ENCODE measurements around the gene SPARC.
"Not testable (repeated sequence)": the region's sequence is repeated elsewhere in the genome, so short reads cannot be mapped to it uniquely, and the experiment has no call there.

The SPARC gene

GRCh38 chr5:151699071-151699901 is 12.6 kb upstream of the SPARC start:
- no peak for DNase-seq

- not testable (repeated sequence) for DNase-seq
Measured at GRCh38 chr5:151698081-151698480, 11.4 kb upstream of the SPARC start.

GRCh38 chr5:151697452-151697851 is 10.7 kb upstream of the SPARC start:
- DNase-seq, result no peak

GRCh38 chr5:151696470-151697061 is 9.9 kb upstream of the SPARC start:
- no peak for DNase-seq

- no peak for DNase-seq
Measured at GRCh38 chr5:151695464-151695863, 8.7 kb upstream of the SPARC start.

GRCh38 chr5:151694035-151694485 is 7.3 kb upstream of the SPARC start:
- no peak for DNase-seq

- DNase-seq, result no peak
Measured at GRCh38 chr5:151692312-151692711, 5.6 kb upstream of the SPARC start.

GRCh38 chr5:151691706-151692105 is 5.0 kb upstream of the SPARC start:
- no peak for DNase-seq

GRCh38 chr5:151689591-151689990 is 2.9 kb upstream of the SPARC start:
- DNase-seq, result not testable (repeated sequence)

GRCh38 chr5:151688436-151688835 is 1.7 kb upstream of the SPARC start:
- no peak for DNase-seq

GRCh38 chr5:151685749-151686673 is 704 bp downstream of the SPARC start:
- no peak for DNase-seq

- DNase-seq, result no peak
Measured at GRCh38 chr5:151684690-151685361, 1.9 kb downstream of the SPARC start.

GRCh38 chr5:151683986-151684588 is 2.6 kb downstream of the SPARC start:
- DNase-seq, result no peak

- DNase-seq, result no peak
Measured at GRCh38 chr5:151683444-151683843, 3.3 kb downstream of the SPARC start.

- no peak for DNase-seq
Measured at GRCh38 chr5:151682751-151683331, 3.9 kb downstream of the SPARC start.

- DNase-seq, result no peak
Measured at GRCh38 chr5:151682240-151682639, 4.5 kb downstream of the SPARC start.

GRCh38 chr5:151680944-151681427 is 5.7 kb downstream of the SPARC start:
- DNase-seq, result no peak

GRCh38 chr5:151680156-151680505 is 6.6 kb downstream of the SPARC start:
- DNase-seq, result not testable (repeated sequence)

GRCh38 chr5:151679421-151680155 is 7.1 kb downstream of the SPARC start:
- no peak for DNase-seq

- no peak for DNase-seq
Measured at GRCh38 chr5:151678713-151679112, 8.0 kb downstream of the SPARC start.

Measured in NCI-H446 treated with DMSO at 0.1 percent for 48 hours (cell line).